Psoas muscle (tissue), 8 donors: ENCODE data around the gene SART3. TPM values are rescaled to one million over a fixed set of nuclear protein-coding genes. Genes with fewer than 3 reads are reported as not detected.

Experiments
- ATAC-seq, 4 donors: fragments of 200-7000 bp; cut with Tn5 transposase; one replicate each; pipeline ENCODE4 v1.9.1; 2020; ENCODE audit warnings: moderate library complexity in 3 of 4, mild to moderate bottlenecking in 2 of 4
- DNase-seq, 2 donors: peaks; one replicate each; pipeline ENCODE4 v3.0.0-alpha.2; 2020
- H3K27ac ChIP-seq: fragments of 200-600 bp; one replicate; pipeline ENCODE4 v1.8.0; 2022
- H3K27me3 ChIP-seq, 3 donors: fragments of 200-600 bp in 1 of 3; one replicate each; pipeline versions ENCODE4 v1.6.1 to v1.8.0; 2013 to 2022; ENCODE audit warnings: low read length in 2 of 3, mild to moderate bottlenecking in 2 of 3, moderate library complexity in 1 of 3; ENCODE audit not compliant: insufficient read depth in 3 of 3
- H3K36me3 ChIP-seq, 2 donors: fragments of 200-600 bp in 1 of 2; one replicate each; pipeline versions ENCODE4 v1.6.1 to v1.8.0; 2013 to 2022; ENCODE audit warnings: low read depth in 1 of 2, mild to moderate bottlenecking in 1 of 2, moderate library complexity in 1 of 2; ENCODE audit not compliant: insufficient read depth in 1 of 2
- H3K4me1 ChIP-seq: fragments of 200-600 bp; one replicate; pipeline ENCODE4 v1.8.0; 2022
- H3K4me3 ChIP-seq: fragments of 200-600 bp; one replicate; pipeline ENCODE4 v1.8.0; 2022; ENCODE audit warnings: mild to moderate bottlenecking
- H3K9me3 ChIP-seq: fragments of 200-600 bp; one replicate; pipeline ENCODE4 v1.8.0; 2022
- CTCF ChIP-seq: fragments of 200-600 bp; IDR thresholded peaks from one replicate; pipeline ENCODE4 v1.8.0; 2022; ENCODE audit warnings: antibody characterized with exemption
- WGBS, 3 donors: extraction: QIAGEN DNeasy Blood & Tissue Kit; methylation state at CpG; one replicate each; pipeline versions ENCODE4 v1.1.6 to v1.1.7; 2013; 5-methylcytosine and 5-hydroxymethylcytosine counted together
- intact Hi-C, 2 donors: fragments of 100-400 bp; cut with DNase I; formaldehyde crosslinking; loops; one replicate each; pipeline versions ENCODE4 v1.11.0 to v1.14.2; 2022
- polyA plus RNA-seq, 3 donors: library from polyadenylated mRNA; stranded (reverse); fragments of 200-250 nt; gene quantifications; one replicate each; pipeline ENCODE4 v1.2.3, GENCODE V29; 2013
- total RNA-seq, 4 donors: library from RNA; stranded (reverse); fragmentation: NEBNext Ultra II Directional in 2 of 4; extraction: Animal tissue kit (Norgen Biotek cat#: 25700) in 2 of 4; gene quantifications; one replicate each; pipeline versions ENCODE4 v1.2.1 to v1.2.4, GENCODE V29; 2021 to 2023
- donor health status: healthy with polysubstance abuse.
- donor health status: DM: no; HTN: no; CAD: no; lungs with moderate emphysema.
- donor health status: Bipolar disorder and iron deficiency.
- donor health status: healthy.
- donor health status: DM: yes; HTN: yes; CAD: no.
- donor health status: DM: no; HTN: no; CAD: no.
- donor health status: DM: no; HTN: no; CAD: no.
- donor health status: DM: yes; HTN: yes; CAD: no.

SART3 gene
- total and polyA plus RNA-seq, 7 donors, result 13.4 to 35.3 (median 24.2) TPM

GRCh38 chr12:108572166-108572790 lies 11.3 kb upstream of the SART3 start:
- TF ChIP-seq CTCF, result no peak
- intact Hi-C loops, result no loop called here
- DNase-seq (no peak), ATAC-seq (no peak)
- Histone ChIP-seq H3K27me3 (no peaks in the 10 kb centered on the region), H3K36me3 (peaks cover 18 to 31% of the 10 kb centered on the region in 2 donors), H3K4me1 (no peaks in the 10 kb centered on the region), H3K9me3 (no peaks in the 10 kb centered on the region), H3K4me3 (no peak overlapping the region), H3K27ac (no peak overlapping the region)
- 70 to 73% (median 71%) methylated on average over 8 of the region's 8 CpGs for WGBS, 3 donors

GRCh38 chr12:108571609-108572165 lies 10.7 kb upstream of the SART3 start:
- Histone ChIP-seq H3K36me3 (peaks cover 20 to 36% of the 10 kb centered on the region in 2 donors), H3K27me3 (no peaks in the 10 kb centered on the region), H3K4me1 (peaks cover 1% of the 10 kb centered on the region), H3K27ac (no peak overlapping the region), H3K4me3 (no peak overlapping the region), H3K9me3 (no peaks in the 10 kb centered on the region)
- TF ChIP-seq CTCF, result no peak
- 86 to 89% (median 88%) methylated on average over 8 of the region's 8 CpGs for WGBS, 3 donors
- no peak for ATAC-seq
- DNase-seq, result no peak
- intact Hi-C loops, result no loop called here

- ATAC-seq (no peak), DNase-seq (no peak)
- Histone ChIP-seq H3K27ac (no peak overlapping the region), H3K36me3 (peaks cover 20 to 44% of the 10 kb centered on the region in 2 donors), H3K4me1 (peaks cover 7% of the 10 kb centered on the region), H3K4me3 (no peak overlapping the region), H3K27me3 (no peaks in the 10 kb centered on the region), H3K9me3 (no peaks in the 10 kb centered on the region)
- no peak for TF ChIP-seq CTCF
- WGBS, 3 donors, result 51 to 65% (median 60%) methylated on average over 3 of the region's 3 CpGs
- intact Hi-C loops, result no loop called here
These were observed 10.0 kb upstream of the SART3 start for GRCh38 chr12:108570743-108571608.

GRCh38 chr12:108568338-108569154 lies 7.6 kb upstream of the SART3 start:
- H3K9me3 ChIP-seq, result no peaks in the 10 kb centered on the region
- 65 to 72% (median 70%) methylated on average over 10 of the region's 10 CpGs for WGBS, 3 donors
- H3K4me1 ChIP-seq, result peaks cover 30% of the 10 kb centered on the region
- H3K4me3 ChIP-seq, result no peak overlapping the region
- peak overlapping the region; percentile 32 for H3K27ac ChIP-seq
- ATAC-seq (no peak), DNase-seq (no peak)
- no peaks in the 10 kb centered on the region for H3K27me3 ChIP-seq
- intact Hi-C loops, result loop anchor here (5.0 to 10.0 kb wide), 3 partner anchors 236 to 384 kb away; partner anchors contain the start of gene SSH1 (in 1 of the 2)
- peaks cover 29 to 65% of the 10 kb centered on the region in 2 donors for H3K36me3 ChIP-seq
- no peak for TF ChIP-seq CTCF
